Gastrocnemius medialis (tissue), 4 donors: Measurements from ENCODE around the gene ASB3. TPM values are rescaled to one million over a fixed set of nuclear protein-coding genes. Genes with fewer than 3 reads are reported as not detected.
A peak's percentile ranks its signal among the peaks of the same experiment; 100 is the strongest.

ENCODE experiments used
- ATAC-seq, 2 donors: fragments of 150-250 bp; one replicate each; pipeline ENCODE4 v1.9.1; 2016
- DNase-seq, 2 donors: peaks; one replicate each; pipeline ENCODE4 v3.0.0-alpha.2; 2019
- H3K27ac ChIP-seq, 4 donors: fragments of 200-600 bp; sonication (generic); 1 replicate in 1 of 4; 2 replicates in 3 of 4; pipeline ENCODE4 v1.5.1; 2016 to 2018; ENCODE audit warnings: mild to moderate bottlenecking in 2 of 4, moderate library complexity in 1 of 4
- H3K27me3 ChIP-seq, 3 donors: fragments of 200-600 bp; sonication (generic) in 2 of 3; 1 replicate in 1 of 3; 2 replicates in 2 of 3; pipeline versions ENCODE4 v1.5.1 to v1.6.0; 2016 to 2019; ENCODE audit warnings: mild to moderate bottlenecking in 1 of 3, moderate library complexity in 1 of 3
- H3K36me3 ChIP-seq, 2 donors: fragments of 200-600 bp; sonication (generic) in 1 of 2; one replicate each; pipeline ENCODE4 v1.5.1; 2017 to 2018
- H3K4me1 ChIP-seq, 2 donors: fragments of 200-600 bp; sonication (generic) in 1 of 2; one replicate each; pipeline ENCODE4 v1.5.1; 2016 to 2017; ENCODE audit warnings: mild to moderate bottlenecking in 2 of 2
- H3K4me3 ChIP-seq, 4 donors: fragments of 200-600 bp; sonication (generic) in 3 of 4; 1 replicate in 1 of 4; 2 replicates in 3 of 4; pipeline ENCODE4 v1.5.1; 2016 to 2019; ENCODE audit warnings: mild to moderate bottlenecking in 2 of 4
- H3K9me3 ChIP-seq, 3 donors: fragments of 200-600 bp; sonication (generic) in 2 of 3; 1 replicate in 1 of 3; 2 replicates in 2 of 3; pipeline ENCODE4 v1.5.1; 2016 to 2019
- POLR2A ChIP-seq, 2 donors: fragments of 450-650 bp; IDR thresholded peaks; one replicate each; pipeline ENCODE4 v1.6.1; 2017; ENCODE audit warnings: antibody characterized with exemption in 2 of 2, mild to moderate bottlenecking in 2 of 2, moderate library complexity in 2 of 2
- in situ Hi-C, 4 donors: fragments of 200-750 bp; cut with MboI; loops; one replicate each; pipeline versions ENCODE4 v1.15.0 to v1.8.0; 2017; ENCODE audit warnings: low sequenced_read_pairs in 4 of 4
- intact Hi-C: fragments of 100-400 bp; cut with DNase I; formaldehyde crosslinking; loops from one replicate; pipeline ENCODE4 v1.15.1; 2023; ENCODE audit warnings: low total_unique reads
- total RNA-seq, 4 donors: library from RNA; depleted of rRNA; stranded (reverse); fragments of >200 nt; gene quantifications; one replicate each; pipeline versions ENCODE4 v1.1.0 to v1.2.3, GENCODE V29; 2016
- TF ChIP-seq, protein P1 (sequence below), 5 experiments: fragments of 450-650 bp in 3 of 5; fragments of 200-600 bp in 2 of 5; sonication (generic) in 2 of 5; IDR thresholded peaks in 4 of 5; conservative IDR thresholded peaks in 1 of 5; 1 replicate in 4 of 5; 2 replicates in 1 of 5; pipeline ENCODE4 v1.5.1; 2016 to 2019; ENCODE audit warnings: antibody characterized with exemption in 5 of 5, mild to moderate bottlenecking in 3 of 5, moderate library complexity in 3 of 5

Gene ASB3
- total RNA-seq, 4 donors from 2014 or later = 5.0 to 7.6 (median 6.4) TPM

- DNase-seq = no peak
- no peaks in the 10 kb centered on the region for H3K9me3 ChIP-seq
- H3K36me3 ChIP-seq = peaks cover 0 to 1% of the 10 kb centered on the region in 2 donors
- peaks cover 6 to 14% of the 10 kb centered on the region in 2 donors for H3K4me1 ChIP-seq
- TF ChIP-seq POLR2A (IDR thresholded peaks at IDR 0.05) = no peak
- TF ChIP-seq, protein P1, sequence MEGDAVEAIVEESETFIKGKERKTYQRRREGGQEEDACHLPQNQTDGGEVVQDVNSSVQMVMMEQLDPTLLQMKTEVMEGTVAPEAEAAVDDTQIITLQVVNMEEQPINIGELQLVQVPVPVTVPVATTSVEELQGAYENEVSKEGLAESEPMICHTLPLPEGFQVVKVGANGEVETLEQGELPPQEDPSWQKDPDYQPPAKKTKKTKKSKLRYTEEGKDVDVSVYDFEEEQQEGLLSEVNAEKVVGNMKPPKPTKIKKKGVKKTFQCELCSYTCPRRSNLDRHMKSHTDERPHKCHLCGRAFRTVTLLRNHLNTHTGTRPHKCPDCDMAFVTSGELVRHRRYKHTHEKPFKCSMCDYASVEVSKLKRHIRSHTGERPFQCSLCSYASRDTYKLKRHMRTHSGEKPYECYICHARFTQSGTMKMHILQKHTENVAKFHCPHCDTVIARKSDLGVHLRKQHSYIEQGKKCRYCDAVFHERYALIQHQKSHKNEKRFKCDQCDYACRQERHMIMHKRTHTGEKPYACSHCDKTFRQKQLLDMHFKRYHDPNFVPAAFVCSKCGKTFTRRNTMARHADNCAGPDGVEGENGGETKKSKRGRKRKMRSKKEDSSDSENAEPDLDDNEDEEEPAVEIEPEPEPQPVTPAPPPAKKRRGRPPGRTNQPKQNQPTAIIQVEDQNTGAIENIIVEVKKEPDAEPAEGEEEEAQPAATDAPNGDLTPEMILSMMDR (IDR thresholded peaks at IDR 0.05 in 4 of 5, conservative IDR thresholded peaks at IDR 0.05 in 1 of 5) = no peak
- intact Hi-C loops = no loop called here
- in situ Hi-C loops = no loop called here
- ATAC-seq = no peak
- no peak overlapping the region for H3K4me3 ChIP-seq
- H3K27me3 ChIP-seq = no peaks in the 10 kb centered on the region
- H3K27ac ChIP-seq = no peak overlapping the region
Measured at GRCh38 chr2:53770264-53770663, 16.5 kb downstream of the ASB3 start.

DNA sequence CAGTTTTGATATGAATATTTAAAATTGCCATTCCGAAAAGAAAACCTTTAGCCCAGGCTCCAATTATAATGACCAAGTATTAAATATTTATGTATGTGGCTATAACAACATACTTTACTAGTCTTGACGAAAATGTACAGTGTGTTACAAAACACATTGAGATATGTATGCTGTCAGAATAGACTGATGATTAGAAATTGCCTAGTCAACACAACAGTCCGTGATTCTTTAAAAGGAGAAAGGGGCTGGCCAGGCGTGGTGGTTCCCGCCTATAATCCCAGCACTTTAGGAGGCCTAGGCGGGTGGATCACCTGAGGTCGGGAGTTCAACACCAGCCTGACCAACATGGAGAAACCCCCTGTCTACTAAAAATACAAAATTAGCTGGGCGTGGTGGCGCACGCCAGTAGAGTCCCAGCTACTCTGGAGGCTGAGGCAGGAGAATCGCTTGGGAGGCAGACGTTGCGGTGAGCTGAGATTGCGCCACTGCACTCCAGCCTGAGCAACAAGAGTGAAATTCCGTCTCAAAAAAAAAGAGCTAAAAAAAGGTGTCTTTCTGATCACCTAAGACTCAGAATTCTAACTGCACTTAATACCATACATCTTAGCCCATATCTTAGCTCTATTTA is 17.3 kb downstream of the ASB3 start:
- ATAC-seq (no peak), DNase-seq (no peak)
- no peaks in the 10 kb centered on the region for H3K9me3 ChIP-seq
- H3K36me3 ChIP-seq = no peaks in the 10 kb centered on the region
- TF ChIP-seq, protein P1 (IDR thresholded peaks at IDR 0.05 in 4 of 5, conservative IDR thresholded peaks at IDR 0.05 in 1 of 5) = no peak
- no peak for TF ChIP-seq POLR2A (IDR thresholded peaks at IDR 0.05)
- H3K27me3 ChIP-seq = no peaks in the 10 kb centered on the region
- H3K4me3 ChIP-seq = no peak overlapping the region
- no peak overlapping the region for H3K27ac ChIP-seq
- peaks cover 6 to 14% of the 10 kb centered on the region in 2 donors for H3K4me1 ChIP-seq
- intact Hi-C loops (loop anchor here (5.0 to 10.0 kb wide), 2 partner anchors 198 to 955 kb away; partner anchors contain the start of gene EML6), in situ Hi-C loops (no loop called here)

DNA sequence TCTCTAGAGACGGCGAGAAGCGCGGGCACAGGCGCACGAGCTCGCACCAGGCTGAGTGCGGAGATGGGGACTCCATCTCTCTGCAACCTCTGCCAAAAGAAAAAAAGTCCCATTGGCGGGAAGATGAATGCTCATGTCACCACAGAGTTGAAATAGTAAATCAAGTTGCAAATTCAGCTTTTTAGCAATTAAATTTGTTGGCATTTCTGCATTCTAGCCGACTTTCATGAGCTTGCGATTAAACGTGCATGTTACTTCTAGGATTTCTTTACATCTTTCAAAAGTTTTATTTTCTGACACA is 18.6 kb downstream of the ASB3 start:
- Histone ChIP-seq H3K36me3 (peaks cover 0 to 2% of the 10 kb centered on the region in 2 donors), H3K9me3 (no peaks in the 10 kb centered on the region), H3K4me1 (peaks cover 6 to 14% of the 10 kb centered on the region in 2 donors), H3K27ac (peak overlapping the region; percentile 82 to 89 (median 84)), H3K27me3 (no peaks in the 10 kb centered on the region), H3K4me3 (peak overlapping the region; percentile 66 to 92 (median 71))
- TF ChIP-seq POLR2A (IDR thresholded peaks at IDR 0.05) = no peak
- TF ChIP-seq, protein P1 (IDR thresholded peaks at IDR 0.05 in 4 of 5, conservative IDR thresholded peaks at IDR 0.05 in 1 of 5) = no peak
- ATAC-seq = no peak
- DNase-seq = no peak
- in situ Hi-C loops = no loop called here
- intact Hi-C loops = loop anchor here (5.0 to 10.0 kb wide), 2 partner anchors 199 to 957 kb away; partner anchors contain the start of gene EML6

DNA sequence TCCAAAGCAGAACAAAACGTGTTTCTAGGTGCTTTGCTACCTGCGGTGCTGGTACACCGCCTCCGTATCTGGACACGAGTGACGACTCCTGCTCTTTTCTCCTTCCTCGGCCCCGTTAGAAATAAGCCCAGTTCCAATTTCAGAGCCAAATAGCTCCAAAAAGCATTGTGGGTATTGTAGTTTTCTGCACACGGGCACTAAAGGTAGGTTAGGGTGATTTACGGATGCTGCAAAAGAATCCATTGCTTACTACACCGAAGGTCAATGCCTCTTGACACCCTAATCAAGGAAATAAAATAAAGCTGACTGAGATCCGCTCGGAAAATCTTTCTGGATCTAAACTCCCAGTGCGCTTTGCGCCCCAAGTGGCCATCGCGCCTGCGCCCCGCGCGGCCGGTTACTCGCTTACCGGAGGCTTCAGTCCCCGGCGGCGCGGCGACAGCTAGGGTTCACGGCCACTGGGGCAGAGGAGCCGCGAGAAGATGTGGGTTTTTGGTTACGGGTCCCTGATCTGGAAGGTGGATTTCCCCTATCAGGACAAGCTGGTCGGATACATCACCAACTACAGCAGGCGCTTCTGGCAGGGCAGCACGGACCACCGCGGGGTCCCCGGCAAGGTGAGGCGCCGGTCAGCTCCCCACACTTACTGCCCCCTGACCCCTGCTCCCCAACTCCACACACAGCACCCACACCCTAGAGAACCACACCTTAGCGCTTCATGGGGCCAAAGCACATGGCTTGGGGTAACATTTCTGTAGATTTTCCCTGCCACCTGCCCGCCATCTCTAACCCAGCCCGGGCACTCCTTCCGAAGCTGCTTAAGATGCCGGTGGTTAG is 19.1 kb downstream of the ASB3 start, which contains the start of gene CHAC2:
CHAC2 (plus strand) TSS at position 400 of the 837 bp plus-strand sequence; CDS start at position 483, 83 bp downstream.
- Histone ChIP-seq H3K4me3 (peak within 1 kb of the TSS; percentile 66 to 92 (median 71)), H3K4me1 (peaks cover 6 to 14% of the 10 kb centered on the region in 2 donors), H3K36me3 (peaks cover 0 to 8% of the 10 kb centered on the region in 2 donors), H3K27me3 (no peaks in the 10 kb centered on the region), H3K27ac (peak within 1 kb of the TSS; percentile 82 to 89 (median 84)), H3K9me3 (no peaks in the 10 kb centered on the region)
- ATAC-seq = peak; percentile 96 to 98
- TF ChIP-seq, protein P1 (IDR thresholded peaks at IDR 0.05 in 4 of 5, conservative IDR thresholded peaks at IDR 0.05 in 1 of 5) = peak; percentile 23 to 69 (median 42)
- peak; percentile 61 to 79 for TF ChIP-seq POLR2A (IDR thresholded peaks at IDR 0.05)
- intact Hi-C loops (loop anchor here (1.0 to 10.0 kb wide), 3 partner anchors 19 to 957 kb away; partner anchors contain the start of genes ASB3 and EML6), in situ Hi-C loops (no loop called here)
- peak; percentile 73 to 84 for DNase-seq
